Middle frontal gyrus (tissue), 1 donor: ENCODE data around the gene L3MBTL3.

ENCODE experiments used
- DNase-seq: peaks from one replicate; pipeline ENCODE4 v3.0.0-alpha.2; 2015; ENCODE audit warnings: low spot score; ENCODE audit errors: extremely low spot score

L3MBTL3 gene

GRCh38 chr6:130018292-130018743 is at the start of gene L3MBTL3:
L3MBTL3 (plus strand) TSS chr6:130018581; CDS start chr6:130042700, 24,119 bp downstream.
- DNase-seq: peak; percentile 63

- no peak for DNase-seq
These were observed 49.3 kb upstream of the L3MBTL3 start for GRCh38 chr6:129969064-129969463.

DNA sequence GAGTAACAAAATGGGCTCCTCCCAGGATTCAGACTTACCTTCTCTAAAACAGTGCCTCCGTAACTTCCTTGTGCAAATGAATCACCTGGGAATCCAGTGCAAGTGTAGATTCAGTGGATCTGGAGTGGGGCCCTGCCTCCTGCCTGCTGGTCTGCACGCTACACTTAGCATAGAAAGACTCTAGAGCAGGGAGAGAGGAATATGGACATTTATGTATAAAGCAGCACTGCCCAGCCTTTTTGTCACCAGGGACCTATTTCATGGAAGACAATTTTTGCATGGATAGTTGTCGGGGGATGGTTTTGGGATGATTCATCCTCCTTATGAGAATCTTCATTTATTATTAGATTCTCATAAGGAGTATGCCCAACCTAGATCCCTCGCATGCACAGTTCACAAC is 42.3 kb upstream of the L3MBTL3 start:
- DNase-seq: no peak

DNA sequence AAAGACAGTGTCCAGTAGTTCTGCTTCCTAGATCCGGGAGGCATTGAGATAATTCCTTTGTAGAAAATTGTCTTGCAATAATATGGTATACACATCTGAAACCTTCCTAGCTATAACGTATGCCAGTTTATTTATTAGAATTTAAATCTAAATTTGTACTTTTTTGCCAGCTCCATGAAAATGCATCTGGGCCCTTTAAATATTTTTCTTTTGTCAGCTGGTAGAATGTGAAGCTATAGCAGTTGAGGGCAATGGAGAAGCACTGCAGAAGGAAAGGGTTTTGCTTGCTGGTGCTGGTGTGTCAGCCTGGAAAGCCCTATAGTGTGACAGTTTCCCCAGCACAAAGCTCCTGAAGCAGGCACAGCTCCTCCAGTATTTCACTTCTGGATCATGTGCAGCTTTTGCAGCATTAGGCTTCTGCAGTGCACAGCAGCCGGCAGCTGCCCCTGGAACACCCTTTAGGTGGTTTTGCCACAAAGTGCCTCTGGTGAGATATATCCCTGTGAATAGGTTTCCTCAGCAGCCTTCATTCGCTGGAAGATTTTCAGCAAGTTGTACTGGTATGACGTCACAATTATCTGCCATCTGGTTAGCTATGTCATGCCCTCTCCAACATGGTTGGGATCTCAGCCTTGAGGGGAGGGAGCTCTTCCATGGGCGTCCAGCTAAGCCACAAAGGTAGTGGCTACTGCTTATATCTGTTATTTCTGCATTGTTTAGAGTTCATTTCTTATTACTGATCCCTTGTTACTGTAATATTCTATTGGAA is 40.0 kb upstream of the L3MBTL3 start:
- no peak for DNase-seq

GRCh38 chr6:129980821-129981220 is 37.6 kb upstream of the L3MBTL3 start:
- no peak for DNase-seq

GRCh38 chr6:129981598-129981997 is 36.8 kb upstream of the L3MBTL3 start:
- DNase-seq: no peak

GRCh38 chr6:129989396-129989795 is 29.0 kb upstream of the L3MBTL3 start:
- no peak for DNase-seq

DNA sequence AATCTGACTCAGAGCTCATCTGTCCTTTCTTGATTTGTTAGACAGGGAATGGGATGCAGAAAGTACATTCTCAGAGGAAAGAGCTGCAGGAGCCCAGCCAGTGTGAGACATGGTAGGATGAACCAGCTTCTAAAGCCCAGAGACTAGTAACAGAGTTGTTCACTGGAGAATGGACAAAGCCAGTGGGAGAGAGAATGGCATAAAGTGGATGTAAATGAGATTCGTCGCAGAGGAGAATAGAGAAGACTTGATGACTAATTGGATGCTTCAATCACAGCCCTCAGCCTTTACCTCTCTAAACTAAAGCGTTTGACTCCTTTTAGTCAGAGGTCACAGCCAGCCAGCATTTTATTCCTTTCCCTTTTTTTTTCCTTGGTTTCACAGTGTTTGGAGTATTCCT is 25.5 kb upstream of the L3MBTL3 start:
- no peak for DNase-seq

GRCh38 chr6:129994410-129994809 is 24.0 kb upstream of the L3MBTL3 start:
- DNase-seq: no peak

- DNase-seq: no peak
These were observed 22.0 kb upstream of the L3MBTL3 start for GRCh38 chr6:129996387-129996786.

GRCh38 chr6:130000526-130001421 is 17.6 kb upstream of the L3MBTL3 start:
- no peak for DNase-seq

- DNase-seq: no peak
These were observed 10.0 kb upstream of the L3MBTL3 start for GRCh38 chr6:130008236-130008873.

DNA sequence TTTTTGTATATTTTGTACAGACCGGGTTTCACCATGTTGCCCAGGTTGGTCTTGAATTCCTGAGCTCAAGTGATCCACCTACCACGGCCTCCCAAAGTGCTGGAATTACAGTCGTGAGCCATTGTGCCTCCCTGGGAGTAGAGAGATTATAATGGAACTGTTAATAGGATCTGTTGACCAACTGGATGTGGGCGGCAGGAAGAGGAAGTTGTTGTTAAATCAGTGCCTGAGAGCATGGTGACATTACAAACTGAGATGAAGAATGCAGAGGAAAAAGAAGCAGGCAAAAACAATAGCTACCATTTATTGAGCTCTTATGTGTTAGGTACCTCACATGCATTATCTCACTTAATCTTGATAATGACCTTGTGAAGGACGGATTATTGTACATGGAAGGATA is 9.2 kb upstream of the L3MBTL3 start:
- DNase-seq: no peak

- DNase-seq: no peak
These were observed 8.0 kb upstream of the L3MBTL3 start for GRCh38 chr6:130010387-130010786.

- no peak for DNase-seq
These were observed 5.7 kb upstream of the L3MBTL3 start for GRCh38 chr6:130012728-130013127.

DNA sequence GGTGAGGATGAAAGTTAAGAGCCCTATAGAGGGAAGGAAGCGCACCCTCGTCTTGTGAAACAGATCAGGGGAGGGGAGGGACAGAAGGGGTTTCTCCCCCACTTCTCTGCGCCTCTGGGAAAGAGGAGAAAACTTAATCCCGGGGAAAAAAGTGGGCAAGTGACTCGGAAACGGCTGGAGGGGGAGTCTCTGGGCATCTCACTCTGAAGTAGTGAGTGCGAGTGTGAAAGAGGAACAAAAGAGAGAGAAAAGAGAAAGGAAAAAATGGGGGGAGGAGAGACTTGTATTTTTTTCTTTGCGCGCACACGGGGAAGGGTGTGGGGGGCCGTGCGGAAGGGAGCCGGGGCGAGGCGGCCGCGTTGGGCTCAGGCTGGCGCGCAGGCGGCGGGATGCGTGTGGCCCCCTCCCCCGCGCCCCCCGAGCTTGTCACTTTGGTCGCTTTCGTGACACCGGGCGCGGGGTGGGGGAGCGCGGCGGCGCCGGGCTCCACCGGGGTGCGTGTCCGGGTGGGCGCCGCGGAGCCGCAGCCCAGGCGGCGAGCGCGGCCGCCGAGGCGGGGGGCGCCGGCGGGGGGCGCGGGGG is 454 bp downstream of the L3MBTL3 start:
- DNase-seq: no peak

GRCh38 chr6:130019326-130020072 is 1.1 kb downstream of the L3MBTL3 start:
- DNase-seq: peak; percentile 13

DNA sequence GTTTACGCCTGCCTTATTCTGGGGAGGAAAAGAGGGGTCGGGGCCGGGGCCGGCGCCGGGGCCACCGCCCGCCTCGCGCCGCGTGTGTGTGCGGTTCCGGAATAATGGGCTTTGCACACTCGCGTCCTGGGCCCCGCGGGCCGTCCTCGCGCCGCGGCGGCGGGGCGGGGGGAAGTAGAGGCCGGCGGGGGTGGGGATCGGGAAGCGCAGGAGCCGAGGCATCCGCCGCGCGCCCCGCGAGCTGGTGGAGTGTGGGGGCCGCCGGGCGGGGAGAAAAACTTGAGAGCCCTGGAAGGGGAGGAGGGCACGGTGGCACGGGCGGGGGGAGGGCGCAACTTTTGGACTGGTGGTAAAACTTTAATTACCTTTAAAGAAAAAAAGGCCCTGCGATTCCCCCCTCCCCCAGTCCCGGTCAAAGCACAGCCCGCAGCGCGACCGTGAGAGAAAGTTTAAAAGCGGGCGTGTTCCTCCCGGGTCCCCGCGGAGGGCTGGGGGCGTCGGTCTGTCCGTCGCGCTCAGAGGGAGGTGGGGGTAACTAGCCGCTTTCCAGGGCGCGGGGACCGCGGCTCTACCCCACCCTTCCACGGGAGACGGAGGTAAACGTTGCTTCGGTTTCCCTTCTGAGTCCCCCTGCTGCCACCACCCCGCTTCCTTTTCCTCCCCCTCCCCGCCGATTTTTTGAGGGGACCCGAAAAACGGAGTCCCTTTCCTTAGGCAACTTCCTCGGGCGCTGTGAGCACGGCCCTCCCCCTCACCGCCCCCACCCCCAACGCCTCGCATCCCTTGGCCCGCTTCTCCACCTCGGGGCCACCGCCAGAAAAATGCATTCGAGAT is 1.9 kb downstream of the L3MBTL3 start:
- DNase-seq: no peak

DNA sequence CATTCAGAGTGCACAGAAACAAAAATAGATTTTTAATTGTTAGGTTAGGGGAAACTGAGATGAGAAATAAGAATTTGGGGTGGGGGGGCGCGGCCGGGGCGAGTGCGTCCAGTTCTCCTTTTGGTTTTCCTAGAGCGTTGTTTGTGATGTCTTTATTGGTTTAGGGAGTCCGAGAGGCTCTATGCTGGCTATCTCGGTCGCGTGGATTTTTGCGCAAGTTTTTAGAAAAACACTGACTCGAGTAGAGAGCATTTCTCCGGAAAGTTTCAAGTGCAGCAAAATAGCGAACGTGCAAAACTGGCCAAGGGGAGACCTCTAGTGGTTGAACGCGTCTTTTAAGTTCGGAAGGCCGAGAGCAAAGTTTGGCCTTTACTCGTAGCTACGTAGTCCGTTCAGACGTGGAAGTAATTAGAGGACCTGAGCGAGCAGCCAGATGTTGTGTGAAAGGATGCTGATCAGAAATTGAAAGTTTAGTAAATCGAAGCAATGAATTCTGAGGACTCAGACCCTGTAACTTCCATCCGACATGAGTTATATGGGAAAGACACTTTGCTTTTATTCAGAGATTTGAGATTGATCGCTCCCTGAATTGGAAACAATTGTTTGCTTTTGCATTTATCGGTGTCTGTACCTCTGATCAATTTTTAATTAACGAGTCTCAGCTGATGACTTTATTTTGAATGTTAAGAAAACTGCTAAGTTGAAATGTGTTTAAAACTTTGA is 2.7 kb downstream of the L3MBTL3 start:
- peak; percentile 78 for DNase-seq
